Measurements from ENCODE around the gene BOLA1. TPM values are rescaled to one million over a fixed set of nuclear protein-coding genes. Genes with fewer than 3 reads are reported as not detected.
A peak's percentile ranks its signal among the peaks of the same experiment; 100 is the strongest.
"Not testable (repeated sequence)": the region's sequence is repeated elsewhere in the genome, so short reads cannot be mapped to it uniquely, and the experiment has no call there.

The BOLA1 gene, protein sequence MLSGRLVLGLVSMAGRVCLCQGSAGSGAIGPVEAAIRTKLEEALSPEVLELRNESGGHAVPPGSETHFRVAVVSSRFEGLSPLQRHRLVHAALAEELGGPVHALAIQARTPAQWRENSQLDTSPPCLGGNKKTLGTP
- 10 to 100 TPM; 10.7 to 18.1 (median 13.2) TPM for total RNA-seq
- long read RNA-seq, donor 1, transcript BOLA1-202 (2 exons, 859 nt): major isoform, 11 of 18 reads
- long read RNA-seq, donor 1, partial matches to known transcripts: 1 of 18 reads
- long read RNA-seq, donor 1, other reads (novel, unspliced or antisense): 6 of 18 reads
- long read RNA-seq, donor 2, partial matches to known transcripts: 1 of 6 reads
- long read RNA-seq, donor 2, other reads (novel, unspliced or antisense): 0 of 6 reads

GRCh38 chr1:149899460-149900284 lies at the start of gene BOLA1:
BOLA1 (plus strand) TSS chr1:149899568; CDS start chr1:149900060, 492 bp downstream.
- H3K9me3 ChIP-seq: no peaks in the 10 kb centered on the region
- H3K4me1 ChIP-seq (ENCODE audit: low read depth): peaks cover 5% of the 10 kb centered on the region
- H3K36me3 ChIP-seq (ENCODE audit: low read depth): no peaks in the 10 kb centered on the region
- peak; percentile 100 for ATAC-seq
- TF ChIP-seq, protein P1, sequence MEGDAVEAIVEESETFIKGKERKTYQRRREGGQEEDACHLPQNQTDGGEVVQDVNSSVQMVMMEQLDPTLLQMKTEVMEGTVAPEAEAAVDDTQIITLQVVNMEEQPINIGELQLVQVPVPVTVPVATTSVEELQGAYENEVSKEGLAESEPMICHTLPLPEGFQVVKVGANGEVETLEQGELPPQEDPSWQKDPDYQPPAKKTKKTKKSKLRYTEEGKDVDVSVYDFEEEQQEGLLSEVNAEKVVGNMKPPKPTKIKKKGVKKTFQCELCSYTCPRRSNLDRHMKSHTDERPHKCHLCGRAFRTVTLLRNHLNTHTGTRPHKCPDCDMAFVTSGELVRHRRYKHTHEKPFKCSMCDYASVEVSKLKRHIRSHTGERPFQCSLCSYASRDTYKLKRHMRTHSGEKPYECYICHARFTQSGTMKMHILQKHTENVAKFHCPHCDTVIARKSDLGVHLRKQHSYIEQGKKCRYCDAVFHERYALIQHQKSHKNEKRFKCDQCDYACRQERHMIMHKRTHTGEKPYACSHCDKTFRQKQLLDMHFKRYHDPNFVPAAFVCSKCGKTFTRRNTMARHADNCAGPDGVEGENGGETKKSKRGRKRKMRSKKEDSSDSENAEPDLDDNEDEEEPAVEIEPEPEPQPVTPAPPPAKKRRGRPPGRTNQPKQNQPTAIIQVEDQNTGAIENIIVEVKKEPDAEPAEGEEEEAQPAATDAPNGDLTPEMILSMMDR (IDR thresholded peaks at IDR 0.05): no peak
- DNase-seq: peak; percentile 93 to 94 (median 94)
- intact Hi-C loops (cut with DNase I, micrococcal nuclease): no loop called here
- H3K4me3 ChIP-seq: peak within 1 kb of the TSS; percentile 20

DNA sequence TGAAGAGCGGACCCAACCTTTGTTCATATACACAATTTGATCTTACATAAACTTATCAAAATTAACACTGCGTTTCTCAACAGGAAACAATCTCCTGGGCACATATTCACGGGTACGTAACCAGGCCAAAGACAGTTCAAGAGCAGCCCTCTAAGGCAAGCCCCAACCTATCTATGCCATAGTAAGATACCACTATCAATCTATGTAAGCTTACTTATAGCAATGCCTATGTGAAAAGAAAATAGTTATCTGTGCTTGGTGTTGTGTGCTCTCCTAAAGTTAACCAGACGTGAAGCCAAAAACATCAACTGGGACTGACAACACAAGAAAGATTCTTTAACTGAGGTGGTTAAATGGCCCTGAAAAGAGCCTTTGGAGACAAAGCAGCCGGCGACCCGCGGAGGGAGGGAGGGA lies 49.4 kb upstream of the BOLA1 start:
- H3K4me1 ChIP-seq (ENCODE audit: low read depth): peaks cover 11% of the 10 kb centered on the region
- peak in 1 of 3 donors; percentile 32 for DNase-seq

GRCh38 chr1:149850732-149851345 lies 48.5 kb upstream of the BOLA1 start:
- peaks cover 11% of the 10 kb centered on the region for H3K4me1 ChIP-seq (ENCODE audit: low read depth)
- H3K9me3 ChIP-seq; DNase-seq; H3K4me3 ChIP-seq; H3K36me3 ChIP-seq (ENCODE audit: low read depth); intact Hi-C loops (cut with DNase I, micrococcal nuclease): not testable (repeated sequence)
- peak; percentile 80 for ATAC-seq

More for the DNA sequence above, 49.4 kb upstream of the BOLA1 start:
- intact Hi-C loops (cut with DNase I, micrococcal nuclease): no loop called here
- H3K36me3 ChIP-seq (ENCODE audit: low read depth): no peaks in the 10 kb centered on the region
- no peak overlapping the region for H3K4me3 ChIP-seq
- TF ChIP-seq, protein P1 (IDR thresholded peaks at IDR 0.05): no peak
- no peaks in the 10 kb centered on the region for H3K9me3 ChIP-seq
- ATAC-seq: no peak

- H3K9me3 ChIP-seq; H3K4me3 ChIP-seq; DNase-seq; H3K36me3 ChIP-seq (ENCODE audit: low read depth); intact Hi-C loops (cut with DNase I, micrococcal nuclease): not testable (repeated sequence)
- peak; percentile 65 for ATAC-seq
- peaks cover 11% of the 10 kb centered on the region for H3K4me1 ChIP-seq (ENCODE audit: low read depth)
Measured at GRCh38 chr1:149851585-149852213, 47.7 kb upstream of the BOLA1 start.

DNA sequence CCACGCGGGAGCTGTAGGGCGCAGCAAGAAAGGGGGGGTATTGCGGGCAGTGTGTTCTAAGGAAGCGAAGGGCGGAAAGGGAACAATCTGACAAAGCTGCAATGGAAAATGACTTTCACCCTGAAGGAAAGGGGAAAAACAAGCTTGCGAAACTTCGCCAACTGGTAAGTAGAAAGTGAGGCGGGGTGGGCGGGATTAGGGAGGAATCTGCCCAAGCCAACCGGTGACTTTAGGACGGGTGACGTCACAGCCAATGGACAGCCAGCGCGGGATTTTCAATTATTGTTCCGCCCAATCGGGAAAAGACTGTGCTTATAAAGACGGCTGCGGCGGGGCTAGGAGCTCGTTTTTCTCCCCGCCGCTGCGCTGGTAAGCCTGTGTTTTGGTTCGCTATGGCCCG lies 47.1 kb upstream of the BOLA1 start:
- H3K4me3 ChIP-seq; H3K36me3 ChIP-seq (ENCODE audit: low read depth); intact Hi-C loops (cut with DNase I, micrococcal nuclease); DNase-seq; H3K9me3 ChIP-seq: not testable (repeated sequence)
- ATAC-seq: peak; percentile 63
- peaks cover 11% of the 10 kb centered on the region for H3K4me1 ChIP-seq (ENCODE audit: low read depth)

DNA sequence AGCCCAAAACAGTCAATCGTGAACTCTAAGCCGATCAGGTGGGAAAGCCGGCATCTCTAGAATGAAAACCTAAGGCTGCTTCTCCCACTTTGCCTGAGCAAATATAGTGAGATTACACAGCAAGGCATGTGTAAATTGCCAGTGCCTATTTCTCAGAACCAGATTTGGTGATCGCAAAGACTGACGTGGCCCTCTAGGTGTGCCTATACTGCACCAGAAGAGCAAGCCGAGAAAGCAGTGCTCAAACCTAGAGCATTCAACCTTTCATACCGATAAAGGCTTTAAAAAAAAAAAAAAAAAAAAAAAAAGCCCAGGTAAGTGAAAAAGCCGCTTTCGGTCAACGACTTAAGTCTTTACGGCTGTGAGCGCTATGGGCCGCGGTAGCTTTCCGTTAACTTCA lies 39.1 kb upstream of the BOLA1 start:
- DNase-seq; H3K9me3 ChIP-seq; H3K4me1 ChIP-seq (ENCODE audit: low read depth); intact Hi-C loops (cut with DNase I, micrococcal nuclease); H3K4me3 ChIP-seq; H3K36me3 ChIP-seq (ENCODE audit: low read depth): not testable (repeated sequence)
- ATAC-seq: peak; percentile 6

DNA sequence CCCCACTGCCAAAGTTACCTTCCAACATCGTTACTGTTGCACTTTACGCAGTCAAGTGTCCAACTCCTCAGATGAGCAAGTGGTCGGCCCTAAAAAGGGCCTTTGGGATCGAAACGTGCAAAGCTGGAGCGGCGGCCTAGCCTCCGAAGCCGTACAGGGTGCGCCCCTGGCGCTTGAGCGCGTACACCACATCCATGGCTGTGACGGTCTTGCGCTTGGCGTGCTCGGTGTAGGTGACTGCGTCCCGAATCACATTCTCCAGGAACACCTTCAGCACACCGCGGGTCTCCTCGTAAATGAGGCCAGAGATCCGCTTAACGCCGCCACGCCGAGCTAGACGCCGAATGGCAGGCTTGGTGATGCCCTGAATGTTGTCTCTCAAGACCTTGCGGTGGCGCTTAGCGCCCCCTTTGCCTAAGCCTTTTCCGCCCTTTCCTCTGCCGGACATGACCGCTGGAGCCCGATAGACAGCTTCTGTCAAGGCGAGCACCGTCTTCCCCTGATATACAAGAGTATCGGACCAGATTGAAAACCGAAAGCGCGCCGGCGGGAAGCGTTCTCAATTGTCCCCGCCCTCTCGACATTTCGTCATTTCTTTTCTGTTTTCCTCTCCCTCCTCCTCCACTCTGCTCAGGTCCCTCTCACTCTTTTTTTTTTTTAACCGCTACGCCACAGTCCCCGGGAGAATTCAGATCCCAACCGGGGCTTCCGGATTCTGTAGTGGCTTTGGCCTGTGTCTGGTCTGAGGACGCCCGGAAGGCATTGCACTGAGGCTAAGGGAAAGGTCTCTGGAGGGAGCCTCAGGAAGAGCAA lies 38.5 kb upstream of the BOLA1 start:
- H3K9me3 ChIP-seq; H3K4me1 ChIP-seq (ENCODE audit: low read depth); H3K36me3 ChIP-seq (ENCODE audit: low read depth); DNase-seq; intact Hi-C loops (cut with DNase I, micrococcal nuclease); H3K4me3 ChIP-seq: not testable (repeated sequence)
- ATAC-seq: peak; percentile 87

GRCh38 chr1:149861497-149862054 lies 37.8 kb upstream of the BOLA1 start:
- peak; percentile 29 for ATAC-seq
- H3K9me3 ChIP-seq; H3K36me3 ChIP-seq (ENCODE audit: low read depth); H3K4me1 ChIP-seq (ENCODE audit: low read depth); H3K4me3 ChIP-seq; intact Hi-C loops (cut with DNase I, micrococcal nuclease); DNase-seq: not testable (repeated sequence)

GRCh38 chr1:149866887-149867286 lies 32.5 kb upstream of the BOLA1 start:
- H3K4me1 ChIP-seq (ENCODE audit: low read depth); DNase-seq; H3K36me3 ChIP-seq (ENCODE audit: low read depth); intact Hi-C loops (cut with DNase I, micrococcal nuclease); H3K4me3 ChIP-seq; H3K9me3 ChIP-seq; ATAC-seq: not testable (repeated sequence)

GRCh38 chr1:149873060-149873459 lies 26.3 kb upstream of the BOLA1 start:
- DNase-seq; H3K9me3 ChIP-seq; ATAC-seq; H3K4me1 ChIP-seq (ENCODE audit: low read depth); intact Hi-C loops (cut with DNase I, micrococcal nuclease); H3K36me3 ChIP-seq (ENCODE audit: low read depth); H3K4me3 ChIP-seq: not testable (repeated sequence)

All from mucosa of descending colon (tissue), 3 donors.